HG03378 (cell line): Measurements from ENCODE around the gene SNX27.
"Not testable (repeated sequence)": the region's sequence is repeated elsewhere in the genome, so short reads cannot be mapped to it uniquely, and the experiment has no call there.

Experiments used
- ATAC-seq: cut with Tn5 transposase; IDR thresholded peaks from one replicate; pipeline ENCODE4 v1.9.1; 2021; ENCODE audit warnings: mild to moderate bottlenecking, moderate library complexity; ENCODE audit not compliant: unreplicated experiment

SNX27 gene

GRCh38 chr1:151720125-151720524 lies 108.3 kb downstream of the SNX27 start:
- no peak for ATAC-seq

- no peak for ATAC-seq
Measured at GRCh38 chr1:151720554-151720953, 108.7 kb downstream of the SNX27 start.

DNA sequence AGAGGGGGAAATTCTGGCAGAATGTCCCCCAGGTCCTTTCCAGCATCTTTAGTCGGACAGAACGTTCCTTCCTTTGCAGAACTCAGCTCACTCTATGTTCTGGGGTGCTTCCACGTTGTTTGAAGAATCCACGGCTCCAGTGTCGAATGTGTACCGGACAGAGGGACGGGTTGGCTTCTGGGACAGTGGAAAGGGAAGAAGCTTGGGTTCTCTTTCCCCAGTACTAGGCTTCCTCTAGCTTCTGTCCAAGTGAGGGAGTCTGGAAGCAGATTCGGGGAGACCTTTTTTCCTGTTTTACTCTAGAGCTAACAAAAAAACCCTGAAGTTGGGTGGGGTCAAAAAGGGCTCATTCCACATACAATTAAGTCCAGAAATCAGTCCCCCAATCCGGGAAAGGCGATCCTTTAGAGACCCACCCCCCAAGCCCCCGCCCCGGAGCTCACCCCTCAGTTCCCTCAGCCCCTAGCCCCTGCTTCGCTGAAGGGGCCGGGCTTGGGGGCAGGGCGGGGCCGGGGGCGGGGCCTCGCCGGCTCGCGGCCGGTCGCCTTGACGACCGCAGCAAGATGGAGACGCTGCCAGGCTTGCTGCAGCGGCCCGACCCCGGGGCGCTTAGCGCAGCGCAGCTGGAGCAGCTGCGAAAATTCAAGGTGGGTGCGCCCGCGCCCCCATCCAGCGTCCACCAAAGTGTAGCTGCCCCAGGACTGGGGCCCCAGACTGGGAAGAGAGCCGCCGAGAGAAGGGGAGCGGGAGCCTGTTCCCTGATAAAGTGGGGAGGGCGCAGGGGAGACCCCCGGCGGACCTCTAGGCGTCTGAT lies 109.3 kb downstream of the SNX27 start, which contains the start of gene RIIAD1:
TSS of gene RIIAD1 (plus strand) at position 549 of the 814 bp plus-strand sequence. CDS start at position 564, 15 bp downstream.
- ATAC-seq: no peak

GRCh38 chr1:151721788-151722510 lies 110.1 kb downstream of the SNX27 start:
- no peak for ATAC-seq

GRCh38 chr1:151723726-151724370 lies 112.0 kb downstream of the SNX27 start:
- ATAC-seq: no peak

- no peak for ATAC-seq
Measured at GRCh38 chr1:151728151-151729054, 116.6 kb downstream of the SNX27 start.

DNA sequence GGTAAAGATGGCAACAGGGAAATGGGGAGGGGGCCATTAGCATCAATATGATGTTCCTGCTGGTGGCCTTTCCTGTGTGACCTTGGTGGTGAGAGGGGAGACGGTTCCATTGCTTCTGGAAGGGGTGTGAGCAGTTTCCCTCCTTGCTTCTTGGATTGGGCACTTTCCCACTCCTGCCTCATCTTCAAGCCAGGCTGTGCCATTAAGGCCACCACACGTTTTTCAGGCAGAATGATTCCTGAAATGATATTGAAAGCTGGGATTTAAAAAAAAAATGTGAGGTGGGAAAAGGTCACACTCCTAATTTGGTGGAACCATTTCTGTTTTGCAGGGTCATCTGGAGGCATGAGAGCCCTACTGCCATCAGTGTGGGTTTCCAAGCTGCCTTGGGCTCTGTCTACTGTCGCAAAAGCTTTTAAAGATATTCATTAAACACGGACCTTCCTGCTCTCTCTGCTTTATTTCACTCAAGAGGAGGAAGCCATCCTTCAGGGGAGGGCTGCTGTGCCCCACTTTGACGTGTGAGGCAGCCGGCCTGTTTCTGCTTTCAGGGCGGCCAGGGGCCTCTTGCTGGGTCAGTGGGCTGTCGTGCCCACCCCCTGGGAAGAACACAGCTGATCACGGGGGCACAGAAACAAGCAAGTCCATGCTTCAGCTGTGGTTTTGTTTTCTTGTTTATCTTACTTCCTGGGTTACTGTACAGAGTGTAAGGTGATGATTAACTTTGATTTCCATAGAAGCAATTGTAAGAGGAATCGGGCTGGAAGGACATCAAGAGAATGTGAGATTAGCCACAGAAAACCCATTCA lies 117.5 kb downstream of the SNX27 start:
- ATAC-seq: no peak

DNA sequence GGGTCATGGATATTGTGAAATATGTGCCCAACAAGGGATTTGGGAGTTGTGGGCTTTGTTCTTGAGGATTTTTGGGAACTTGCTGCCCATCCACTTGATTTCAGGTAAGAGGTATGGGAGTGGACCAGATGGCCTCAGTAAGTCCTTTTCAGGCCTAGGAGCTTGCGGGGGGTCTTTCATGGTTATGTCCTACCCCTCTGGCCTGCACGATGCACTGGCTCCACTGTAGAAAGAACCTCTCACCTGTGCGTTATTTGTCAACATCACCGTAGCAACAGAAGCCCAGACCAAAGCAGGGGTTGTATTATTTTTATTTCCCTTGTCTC lies 118.1 kb downstream of the SNX27 start:
- ATAC-seq: no peak

- no peak for ATAC-seq
Measured at GRCh38 chr1:151733126-151733525, 121.3 kb downstream of the SNX27 start.

GRCh38 chr1:151733995-151734394 lies 122.1 kb downstream of the SNX27 start:
- ATAC-seq: not testable (repeated sequence)

DNA sequence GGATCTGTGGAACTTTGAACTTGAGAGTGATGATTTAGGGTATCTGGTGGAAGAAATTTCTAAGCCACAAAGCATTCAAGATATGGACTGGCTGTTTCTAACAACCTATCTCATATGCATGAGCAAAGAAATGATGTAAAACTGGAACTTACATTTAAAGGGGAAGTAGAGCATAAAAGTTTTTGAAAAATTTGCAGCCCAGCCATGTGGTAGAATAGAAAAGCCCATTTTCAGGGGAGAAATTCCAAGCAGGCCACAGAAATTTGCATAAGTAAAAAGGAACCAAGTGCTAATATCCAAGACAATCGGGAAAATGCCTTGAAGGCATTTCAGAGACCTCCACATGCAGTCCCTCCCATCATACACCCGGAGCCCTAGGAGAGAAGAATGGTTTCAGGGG lies 125.2 kb downstream of the SNX27 start:
- ATAC-seq: no peak

DNA sequence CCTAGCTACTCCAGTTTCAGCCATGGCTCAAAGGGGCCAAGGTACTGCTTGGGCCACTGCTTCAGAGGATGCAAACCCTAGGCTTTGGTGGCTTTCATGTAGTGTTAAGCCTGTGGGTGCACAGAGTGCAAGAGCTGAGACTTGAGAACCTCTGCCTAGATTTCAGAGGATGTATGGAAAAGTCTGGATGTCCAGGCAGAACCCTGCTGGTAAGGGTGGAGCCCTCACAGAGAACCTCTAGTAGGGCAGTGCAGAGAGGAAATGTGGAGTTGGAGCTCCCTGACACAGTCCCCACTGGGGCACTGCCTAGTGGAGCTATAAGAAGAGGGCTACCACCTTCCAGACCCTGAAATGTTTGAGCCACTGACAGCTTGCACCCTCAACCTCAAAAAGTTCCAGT lies 125.6 kb downstream of the SNX27 start:
- no peak for ATAC-seq

DNA sequence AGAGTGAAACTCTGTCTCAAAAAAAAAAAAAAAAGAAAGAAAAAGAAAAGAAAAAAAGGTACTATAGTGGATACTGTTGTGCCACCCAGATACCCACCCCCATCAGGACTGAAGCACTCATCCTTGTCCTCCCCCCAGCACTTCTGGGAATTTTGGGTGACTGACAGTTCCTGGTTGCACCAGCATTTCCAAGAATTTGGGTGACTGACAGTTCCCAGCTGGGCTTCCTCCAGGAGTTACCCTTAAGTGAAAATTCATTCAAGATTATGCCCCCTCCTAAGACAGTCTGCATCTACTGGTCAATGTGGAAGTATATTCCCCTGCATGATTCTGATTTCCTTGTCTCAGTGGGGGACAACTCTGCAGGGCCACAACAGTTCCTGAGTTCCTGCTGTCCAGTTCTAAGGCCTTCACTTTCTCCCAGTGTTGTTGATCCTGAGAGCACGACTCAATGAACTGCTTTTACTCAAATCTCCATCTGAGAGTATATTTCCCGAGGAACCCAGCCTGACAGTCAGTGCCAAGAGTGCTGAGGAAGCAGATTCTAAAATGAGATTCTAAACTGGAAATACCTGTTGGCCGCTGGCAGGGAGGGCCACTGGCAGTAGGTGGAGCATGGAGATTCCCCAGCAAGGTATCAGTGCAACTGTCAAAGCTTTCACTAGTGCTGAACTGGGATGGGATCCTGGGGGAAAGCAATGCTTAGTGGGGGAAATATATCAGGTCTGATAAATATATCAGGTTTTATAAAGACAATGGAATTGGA lies 127.9 kb downstream of the SNX27 start:
- no peak for ATAC-seq

GRCh38 chr1:151741516-151741915 lies 129.7 kb downstream of the SNX27 start:
- no peak for ATAC-seq
